H9 (cell line): ENCODE results near the gene CDH5. TPM values are rescaled to one million over a fixed set of nuclear protein-coding genes. Genes with fewer than 3 reads are reported as not detected.

Experiments
- DNase-seq: peaks from one replicate; pipeline ENCODE4 v3.0.0-alpha.2; 2017
- H2AFZ ChIP-seq: one replicate; pipeline ENCODE4 v1.6.1; 2013; ENCODE audit warnings: mild to moderate bottlenecking, low read length, control low read depth, moderate library complexity
- H2AK5ac ChIP-seq: 2 replicates; pipeline ENCODE4 v1.6.1; 2013; ENCODE audit warnings: low read length, control low read depth, mixed read lengths; ENCODE audit not compliant: insufficient read length
- H2BK120ac ChIP-seq: one replicate; pipeline ENCODE4 v1.6.1; 2013; ENCODE audit warnings: low read depth, mild to moderate bottlenecking, low read length, control low read depth, inconsistent platforms; ENCODE audit not compliant: poor library complexity, severe bottlenecking
- H2BK12ac ChIP-seq: 2 replicates; pipeline ENCODE4 v1.6.1; 2013; ENCODE audit warnings: low read length, control low read depth, mixed read lengths, low read depth; ENCODE audit not compliant: insufficient read length
- H2BK15ac ChIP-seq: 2 replicates; pipeline ENCODE4 v1.6.1; 2013; ENCODE audit warnings: low read depth, low read length, control low read depth
- H2BK20ac ChIP-seq: one replicate; pipeline ENCODE4 v1.6.1; 2013; ENCODE audit warnings: low read depth, mild to moderate bottlenecking, low read length, control low read depth, inconsistent platforms; ENCODE audit not compliant: poor library complexity, severe bottlenecking
- H2BK5ac ChIP-seq: 2 replicates; pipeline ENCODE4 v1.6.1; 2013; ENCODE audit warnings: low read length, control low read depth, mixed read lengths; ENCODE audit not compliant: insufficient read length
- H3K14ac ChIP-seq: 2 replicates; pipeline ENCODE4 v1.6.1; 2013; ENCODE audit warnings: low read length, control low read depth; ENCODE audit not compliant: insufficient read depth
- H3K18ac ChIP-seq: 2 replicates; pipeline ENCODE4 v1.6.1; 2013; ENCODE audit warnings: low read depth, mild to moderate bottlenecking, mixed read lengths, low read length, control low read depth; ENCODE audit not compliant: insufficient read length
- H3K23ac ChIP-seq: 2 replicates; pipeline ENCODE4 v1.6.1; 2013; ENCODE audit warnings: low read length, control low read depth, mixed read lengths, low read depth; ENCODE audit not compliant: insufficient read length
- H3K23me2 ChIP-seq: 2 replicates; pipeline ENCODE4 v1.6.1; 2013; ENCODE audit warnings: low read depth, mild to moderate bottlenecking, mixed read lengths, low read length, control low read depth; ENCODE audit not compliant: insufficient read length, poor library complexity, severe bottlenecking
- H3K27ac ChIP-seq: 2 replicates; pipeline ENCODE4 v1.5.1; 2013; ENCODE audit warnings: low read length, control low read depth, mixed read lengths, low read depth; ENCODE audit not compliant: insufficient read length
- H3K27me3 ChIP-seq: 2 replicates; pipeline ENCODE4 v1.6.1; 2013; ENCODE audit warnings: low read length, control low read depth, inconsistent platforms; ENCODE audit not compliant: insufficient read depth
- H3K4ac ChIP-seq: 2 replicates; pipeline ENCODE4 v1.6.1; 2013; ENCODE audit warnings: low read depth, mild to moderate bottlenecking, control low read depth, inconsistent platforms, low read length, moderate library complexity
- H3K4me1 ChIP-seq: 2 replicates; pipeline ENCODE4 v1.6.1; 2013; ENCODE audit warnings: low read length, control low read depth, inconsistent platforms; ENCODE audit not compliant: insufficient read depth
- H3K4me2 ChIP-seq: 2 replicates; pipeline ENCODE4 v1.6.1; 2013; ENCODE audit warnings: low read length, control low read depth, mixed read lengths; ENCODE audit not compliant: insufficient read length, insufficient read depth
- H3K56ac ChIP-seq: 2 replicates; pipeline ENCODE4 v1.6.1; 2013; ENCODE audit warnings: low read depth, mild to moderate bottlenecking, mixed read lengths, low read length, control low read depth; ENCODE audit not compliant: insufficient read length
- H3K79me1 ChIP-seq: 2 replicates; pipeline ENCODE4 v1.6.1; 2013; ENCODE audit warnings: low read depth, mild to moderate bottlenecking, moderate library complexity, low read length, control low read depth, inconsistent platforms; ENCODE audit not compliant: insufficient read depth, poor library complexity, severe bottlenecking
- H3K79me2 ChIP-seq: 2 replicates; pipeline ENCODE4 v1.6.1; 2013; ENCODE audit warnings: low read length, control low read depth, inconsistent platforms; ENCODE audit not compliant: insufficient read depth
- H3K9ac ChIP-seq: 2 replicates; pipeline ENCODE4 v1.6.1; 2013; ENCODE audit warnings: low read length, control low read depth, mixed read lengths; ENCODE audit not compliant: insufficient read length; ENCODE audit errors: extremely low read depth
- H3K9me3 ChIP-seq: one replicate; pipeline ENCODE4 v1.6.1; 2013; ENCODE audit warnings: low read depth, low read length, inconsistent platforms; ENCODE audit not compliant: control insufficient read depth
- H3T11ph ChIP-seq: one replicate; pipeline ENCODE4 v1.6.1; 2013; ENCODE audit warnings: mild to moderate bottlenecking, low read length, control low read depth, inconsistent platforms
- H4K20me1 ChIP-seq: one replicate; pipeline ENCODE4 v1.6.1; 2013; ENCODE audit not compliant: control insufficient read depth, insufficient read length, insufficient read depth
- H4K5ac ChIP-seq: 2 replicates; pipeline ENCODE4 v1.6.1; 2013; ENCODE audit warnings: low read depth, mild to moderate bottlenecking, mixed read lengths, low read length, control low read depth; ENCODE audit not compliant: insufficient read length
- H4K8ac ChIP-seq: replicated peaks from 2 replicates; pipeline ENCODE4 v1.6.1; 2013; ENCODE audit warnings: low read length, control low read depth, mixed read lengths, low read depth; ENCODE audit not compliant: insufficient read length
- H4K91ac ChIP-seq: 2 replicates; pipeline ENCODE4 v1.6.1; 2013; ENCODE audit warnings: low read depth, mild to moderate bottlenecking, moderate library complexity, mixed read lengths, low read length, control low read depth; ENCODE audit not compliant: insufficient read length
- H3K27ac Mint-ChIP-seq, 3 experiments: 2 replicates in 2 of 3; 3 replicates in 1 of 3; pipeline ENCODE4 v1.8.0; 2020 to 2021; ENCODE audit warnings: mixed read lengths in 3 of 3, mild to moderate bottlenecking in 1 of 3, moderate library complexity in 1 of 3
- H3K27me3 Mint-ChIP-seq: 2 replicates; pipeline ENCODE4 v1.8.0; 2021; ENCODE audit warnings: low read depth, mild to moderate bottlenecking, moderate library complexity, mixed read lengths
- H3K36me3 Mint-ChIP-seq, 3 experiments: 2 replicates in 2 of 3; 3 replicates in 1 of 3; pipeline ENCODE4 v1.8.0; 2020 to 2021; ENCODE audit warnings: low read depth in 3 of 3, mixed read lengths in 3 of 3; ENCODE audit not compliant: insufficient read depth in 1 of 3
- H3K4me1 Mint-ChIP-seq, 2 experiments: 2 replicates each; pipeline ENCODE4 v1.8.0; 2020; ENCODE audit warnings: mixed read lengths in 2 of 2
- H3K4me3 Mint-ChIP-seq, 2 experiments: 2 replicates in 1 of 2; 3 replicates in 1 of 2; pipeline ENCODE4 v1.8.0; 2020 to 2021; ENCODE audit warnings: mild to moderate bottlenecking in 2 of 2, mixed read lengths in 2 of 2, moderate library complexity in 1 of 2
- H3K9me3 Mint-ChIP-seq, 2 experiments: 2 replicates in 1 of 2; 3 replicates in 1 of 2; pipeline ENCODE4 v1.8.0; 2020; ENCODE audit warnings: mild to moderate bottlenecking in 2 of 2, mixed read lengths in 2 of 2, moderate library complexity in 1 of 2
- WGBS: extraction: QIAGEN DNeasy Blood & Tissue Kit; methylation state at CpG from one replicate; pipeline ENCODE4 v1.1.7; 2013; ENCODE audit warnings: missing lambda C conversion rate, low lambda C conversion rate, mixed read lengths; ENCODE audit not compliant: insufficient read length; ENCODE audit errors: extremely low coverage; 5-methylcytosine and 5-hydroxymethylcytosine counted together
- total RNA-seq: library from RNA; stranded (reverse); gene quantifications from 2 replicates; pipeline ENCODE4 v1.2.1, GENCODE V29; 2021
- TF ChIP-seq, protein P1 (sequence below): fragments of 200-600 bp; sonication (generic); conservative IDR thresholded peaks from 3 replicates; pipeline ENCODE4 v1.8.0; 2021; ENCODE audit warnings: antibody characterized with exemption, mild to moderate bottlenecking

Gene CDH5
- total RNA-seq, 1 experiment from 2014 or later, result 0.20 TPM

DNA sequence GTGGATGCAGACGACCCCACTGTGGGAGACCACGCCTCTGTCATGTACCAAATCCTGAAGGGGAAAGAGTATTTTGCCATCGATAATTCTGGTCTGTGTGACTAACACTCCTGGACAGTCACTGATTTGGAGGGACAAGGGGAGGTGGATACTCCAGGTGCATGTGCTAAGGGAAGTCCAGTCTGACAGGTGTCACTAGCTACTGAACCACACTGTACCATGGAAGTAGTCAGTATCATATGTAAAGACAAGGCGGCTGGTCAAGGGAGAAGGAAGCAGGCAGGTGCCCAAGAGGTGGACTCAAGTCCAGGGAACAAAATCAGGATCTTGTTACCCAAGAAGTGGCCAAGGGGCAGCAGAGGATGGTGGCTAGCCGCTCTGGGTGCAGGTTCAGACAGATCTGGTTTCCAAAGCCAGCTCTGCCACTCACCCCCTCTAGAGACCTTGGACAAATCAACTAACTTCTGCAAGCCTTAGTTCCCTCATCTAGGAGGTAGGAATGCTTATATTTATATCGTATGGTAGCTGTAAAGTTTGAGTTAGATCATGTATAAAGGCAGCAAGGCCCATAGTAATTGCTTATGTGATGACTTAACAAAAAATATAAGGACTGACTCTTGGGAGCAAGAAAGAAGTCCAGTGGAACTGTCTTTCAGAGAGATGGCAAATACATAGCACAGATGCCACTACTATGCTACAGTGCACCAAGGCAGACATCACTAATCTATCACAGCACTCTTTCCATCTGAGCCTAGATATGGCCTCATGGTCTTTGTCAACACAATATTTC, 22.1 kb downstream of the CDH5 start:
- H2BK12ac ChIP-seq, result no peak overlapping the region
- no peak overlapping the region for H2BK120ac ChIP-seq
- no peak overlapping the region for H3K23ac ChIP-seq
- H4K91ac ChIP-seq, result no peak overlapping the region
- Mint-ChIP-seq H3K27me3 (peaks cover 3% of the 10 kb centered on the region), H3K4me1 (peaks cover under 1 to 2% of the 10 kb centered on the region in 2 experiments; a peak in 1 of 4 replicates), H3K9me3 (no peaks in the 10 kb centered on the region), H3K27ac (no peak overlapping the region), H3K36me3 (no peaks in the 10 kb centered on the region; a peak in 1 of 7 replicates), H3K4me3 (no peak overlapping the region; a peak in 1 of 5 replicates)
- no peaks in the 10 kb centered on the region for H4K20me1 ChIP-seq
- H2BK5ac ChIP-seq, result no peak overlapping the region
- H3K4me1 ChIP-seq, result no peaks in the 10 kb centered on the region; the same call in 1 of the 2 replicates
- no peak overlapping the region for H3K9ac ChIP-seq
- peak overlapping the region; percentile 27 for H3K56ac ChIP-seq
- no peak overlapping the region; the same call in 1 of the 2 replicates for H3K14ac ChIP-seq
- H2BK15ac ChIP-seq, result no peak overlapping the region
- H4K5ac ChIP-seq, result no peak overlapping the region
- H3K79me1 ChIP-seq, result no peaks in the 10 kb centered on the region
- TF ChIP-seq, protein P1, sequence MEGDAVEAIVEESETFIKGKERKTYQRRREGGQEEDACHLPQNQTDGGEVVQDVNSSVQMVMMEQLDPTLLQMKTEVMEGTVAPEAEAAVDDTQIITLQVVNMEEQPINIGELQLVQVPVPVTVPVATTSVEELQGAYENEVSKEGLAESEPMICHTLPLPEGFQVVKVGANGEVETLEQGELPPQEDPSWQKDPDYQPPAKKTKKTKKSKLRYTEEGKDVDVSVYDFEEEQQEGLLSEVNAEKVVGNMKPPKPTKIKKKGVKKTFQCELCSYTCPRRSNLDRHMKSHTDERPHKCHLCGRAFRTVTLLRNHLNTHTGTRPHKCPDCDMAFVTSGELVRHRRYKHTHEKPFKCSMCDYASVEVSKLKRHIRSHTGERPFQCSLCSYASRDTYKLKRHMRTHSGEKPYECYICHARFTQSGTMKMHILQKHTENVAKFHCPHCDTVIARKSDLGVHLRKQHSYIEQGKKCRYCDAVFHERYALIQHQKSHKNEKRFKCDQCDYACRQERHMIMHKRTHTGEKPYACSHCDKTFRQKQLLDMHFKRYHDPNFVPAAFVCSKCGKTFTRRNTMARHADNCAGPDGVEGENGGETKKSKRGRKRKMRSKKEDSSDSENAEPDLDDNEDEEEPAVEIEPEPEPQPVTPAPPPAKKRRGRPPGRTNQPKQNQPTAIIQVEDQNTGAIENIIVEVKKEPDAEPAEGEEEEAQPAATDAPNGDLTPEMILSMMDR, result no peak
- no peaks in the 10 kb centered on the region for H3K9me3 ChIP-seq
- no peaks in the 10 kb centered on the region for H3K27me3 ChIP-seq
- H2AFZ ChIP-seq, result no peak overlapping the region
- no peaks in the 10 kb centered on the region for H3K79me2 ChIP-seq
- no peak overlapping the region for H3K18ac ChIP-seq
- no CpG with 5 or more reads among the region's 6 CpGs for WGBS
- H4K8ac ChIP-seq, result no peak overlapping the region
- no peak overlapping the region for H2AK5ac ChIP-seq
- H3K4ac ChIP-seq, result no peak overlapping the region
- no peak overlapping the region for H2BK20ac ChIP-seq
- no peak overlapping the region for H3K27ac ChIP-seq
- H3T11ph ChIP-seq, result no peak overlapping the region
- H3K4me2 ChIP-seq, result no peak overlapping the region
- no peak for DNase-seq
- no peaks in the 10 kb centered on the region for H3K23me2 ChIP-seq
